Motor neuron (in vitro differentiated cells): ENCODE results near the gene MFRP. TPM values are rescaled to one million over a fixed set of nuclear protein-coding genes. Genes with fewer than 3 reads are reported as not detected.

Experiments
- ATAC-seq, 8 experiments: fragments of 200-7000 bp; cut with Tn5 transposase; replicated peaks in 6 of 8; 2 replicates each; pipeline ENCODE4 v1.8.0; 2021; ENCODE audit warnings: mild to moderate bottlenecking in 8 of 8, moderate library complexity in 8 of 8
- H3K27ac ChIP-seq, 2 donors: fragments of 250-450 bp; sonication (Bioruptor Pico); 2 replicates each; pipeline ENCODE4 v1.9.0; 2021; ENCODE audit warnings: antibody characterized with exemption in 2 of 2, mild to moderate bottlenecking in 2 of 2, moderate library complexity in 1 of 2
- H3K4me1 ChIP-seq, 2 donors: fragments of 250-450 bp; sonication (Bioruptor Pico); replicated peaks in 1 of 2; 2 replicates each; pipeline ENCODE4 v1.6.1; 2021; ENCODE audit warnings: antibody characterized with exemption in 2 of 2, mild to moderate bottlenecking in 2 of 2, moderate library complexity in 1 of 2
- H3K4me3 ChIP-seq, 5 donors: fragments of 250-450 bp; sonication (Bioruptor Pico); 2 replicates each; pipeline ENCODE4 v1.9.0; 2021; ENCODE audit warnings: antibody characterized with exemption in 5 of 5, mild to moderate bottlenecking in 5 of 5, moderate library complexity in 4 of 5
- WGBS, 10 experiments: fragments of 450-650 bp; shearing (Covaris generic); methylation state at CpG; one replicate each; pipeline ENCODE4 v1.0.0; 2022; 5-methylcytosine and 5-hydroxymethylcytosine counted together
- in situ Hi-C, 9 experiments: fragments of 400-800 bp; cut with MboI; loops; one replicate each; pipeline ENCODE4 v1.15.0; 2021; ENCODE audit warnings: low sequenced_read_pairs in 9 of 9, low pct_unique_long_range_greater_than_20kb in 2 of 9; ENCODE audit not compliant: unreplicated experiment in 9 of 9
- total RNA-seq, 8 experiments: library from RNA; unstranded; fragments of 300-600 nt; gene quantifications; 2 replicates each; pipeline versions ENCODE4 v1.2.3 to v1.2.4, GENCODE V29; 2022

The MFRP gene
- total RNA-seq, 8 experiments from 2014 or later = 0.05 to 0.62 (median 0.12) TPM; not detected in 2

GRCh38 chr11:119299416-119299815, 47.1 kb downstream of the MFRP start:
- H3K27ac ChIP-seq = no peak overlapping the region
- in situ Hi-C loops = no loop called here
- WGBS, 10 experiments = 80 to 100% (median 100%) methylated on average over 1 to 8 of the region's 9 CpGs; no CpG with 5 or more reads in 1 of the 10 experiments
- H3K4me3 ChIP-seq = no peak overlapping the region
- ATAC-seq = no peak
- H3K4me1 ChIP-seq = no peaks in the 10 kb centered on the region

DNA sequence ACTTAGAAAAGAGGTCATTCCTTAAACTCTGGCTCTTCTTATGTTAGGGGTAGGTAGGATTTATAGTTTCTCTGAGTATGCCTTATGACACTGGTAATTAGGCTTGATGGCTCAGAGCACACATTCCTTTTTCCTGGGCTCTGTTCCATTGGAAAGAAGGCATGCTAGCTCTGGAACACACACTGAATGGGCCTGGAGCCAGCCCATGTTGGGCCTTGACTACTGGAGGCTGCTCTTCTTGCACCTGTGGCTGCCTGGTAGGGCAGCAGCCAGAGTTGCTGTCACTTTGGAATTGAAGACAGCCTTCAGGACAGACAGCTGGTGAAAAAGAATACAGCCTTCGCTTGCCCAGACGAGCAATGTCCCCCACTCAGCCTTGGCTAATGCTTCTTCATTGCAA, 47.8 kb downstream of the MFRP start:
- Histone ChIP-seq H3K4me1 (no peaks in the 10 kb centered on the region), H3K4me3 (no peak overlapping the region), H3K27ac (no peak overlapping the region)
- in situ Hi-C loops = no loop called here
- 80 to 100% (median 100%) methylated on average over 1 to 2 of the region's 2 CpGs; no CpG with 5 or more reads in 3 of the 10 experiments for WGBS, 10 experiments
- no peak for ATAC-seq

DNA sequence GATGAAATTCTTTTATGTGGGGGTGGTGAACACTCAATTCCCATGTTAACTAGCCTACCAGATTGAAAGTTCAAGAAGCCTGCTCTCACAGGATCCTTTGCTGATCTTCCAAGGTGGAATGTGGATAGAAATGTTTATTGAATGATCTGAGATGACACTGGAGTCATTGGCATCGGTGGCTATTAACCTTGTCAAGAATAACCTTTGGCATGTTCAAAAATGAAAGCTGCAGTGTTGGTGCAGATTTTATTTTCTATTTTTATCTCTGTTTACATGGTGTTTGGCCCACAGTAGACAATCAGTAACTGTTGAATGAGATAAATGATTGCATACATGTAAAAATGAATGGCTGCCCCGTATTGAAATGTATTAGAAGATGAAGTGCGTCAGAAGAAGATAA, 48.6 kb downstream of the MFRP start:
- Histone ChIP-seq H3K4me3 (no peak overlapping the region), H3K27ac (no peak overlapping the region), H3K4me1 (no peaks in the 10 kb centered on the region)
- in situ Hi-C loops = no loop called here
- ATAC-seq = no peak
- 70 to 100% (median 90%) methylated on average over 1 to 3 of the region's 3 CpGs; no CpG with 5 or more reads in 1 of the 10 experiments for WGBS, 10 experiments

GRCh38 chr11:119295178-119295577, 51.3 kb downstream of the MFRP start:
- H3K27ac ChIP-seq = no peak overlapping the region
- WGBS, 10 experiments = 0 to 86% (median 75%) methylated on average over 2 to 3 of the region's 3 CpGs; no CpG with 5 or more reads in 3 of the 10 experiments
- ATAC-seq = no peak
- in situ Hi-C loops = no loop called here
- no peak overlapping the region for H3K4me3 ChIP-seq
- H3K4me1 ChIP-seq = no peaks in the 10 kb centered on the region

GRCh38 chr11:119293461-119293860, 53.0 kb downstream of the MFRP start:
- no peak for ATAC-seq
- in situ Hi-C loops = no loop called here
- WGBS, 10 experiments = 95 to 100% (median 100%) methylated on average over 1 to 3 of the region's 3 CpGs; no CpG with 5 or more reads in 1 of the 10 experiments

GRCh38 chr11:119290894-119291497, 55.5 kb downstream of the MFRP start:
- WGBS, 10 experiments = 86 to 100% (median 96%) methylated on average over 2 to 6 of the region's 10 CpGs; no CpG with 5 or more reads in 3 of the 10 experiments
- no peak overlapping the region for H3K27ac ChIP-seq
- no peaks in the 10 kb centered on the region for H3K4me1 ChIP-seq
- in situ Hi-C loops = no loop called here
- H3K4me3 ChIP-seq = no peak overlapping the region
- ATAC-seq = no peak

More at GRCh38 chr11:119293461-119293860, 53.0 kb downstream of the MFRP start:
- Histone ChIP-seq H3K4me1 (no peaks in the 10 kb centered on the region), H3K27ac (no peak overlapping the region), H3K4me3 (no peak overlapping the region)

Other genes with a start within 250 kb of the MFRP start
- gene DPAGT1, start 244.9 kb downstream of the MFRP start, total RNA-seq = 10 to 100 TPM; 22.1 to 58.9 (median 36.5) TPM
- 10 to 100 TPM in 3 of 8 experiments, 1 to 10 TPM in 5; 4.7 to 17.7 (median 8.7) TPM for gene C2CD2L, start 239.4 kb downstream of the MFRP start, total RNA-seq
- gene HINFP, start 225.1 kb downstream of the MFRP start, total RNA-seq = 10 to 100 TPM; 13.0 to 34.0 (median 28.2) TPM
- 1 to 10 TPM in 5 of 8 experiments, under 1 TPM in 3; 0.36 to 3.3 (median 1.6) TPM for gene ABCG4, start 197.7 kb downstream of the MFRP start, total RNA-seq
- 10 to 100 TPM in 2 of 8 experiments, 1 to 10 TPM in 5, under 1 TPM in 1; 0.65 to 16.3 (median 2.3) TPM for gene NLRX1, start 178.0 kb downstream of the MFRP start, total RNA-seq
- gene NHERF4, start 161.2 kb downstream of the MFRP start, total RNA-seq = 1 to 10 TPM in 2 of 8 experiments, under 1 TPM in 5, not detected in 1; 0.15 to 2.5 (median 0.29) TPM
- gene CBL, start 140.4 kb downstream of the MFRP start, total RNA-seq = 10 to 100 TPM in 7 of 8 experiments, 1 to 10 TPM in 1; 5.1 to 19.3 (median 13.9) TPM
- 10 to 100 TPM in 4 of 8 experiments, 1 to 10 TPM in 4; 2.0 to 78.9 (median 10.4) TPM for gene MCAM, start 29.6 kb downstream of the MFRP start, total RNA-seq
- gene RNF26, start 12.2 kb downstream of the MFRP start, total RNA-seq = 10 to 100 TPM in 4 of 8 experiments, 1 to 10 TPM in 4; 5.7 to 26.5 (median 10.9) TPM
- 10 to 100 TPM in 1 of 8 experiments, 1 to 10 TPM in 3, under 1 TPM in 3, not detected in 1; 0.54 to 27.8 (median 1.4) TPM for gene C1QTNF5, start 5.8 kb downstream of the MFRP start, total RNA-seq
- 10 to 100 TPM in 1 of 8 experiments, 1 to 10 TPM in 7; 1.1 to 15.2 (median 2.6) TPM for gene USP2, start 35.0 kb upstream of the MFRP start, total RNA-seq
- gene THY1, start 76.5 kb upstream of the MFRP start, total RNA-seq = 100 to 1,000 TPM in 1 of 8 experiments, 10 to 100 TPM in 7; 19.8 to 575 (median 31.3) TPM